Activated CD8-positive, alpha-beta memory T cell treated with anti-CD3 and anti-CD28 coated beads, Interleukin-2, amount 50 U/mL, for 24 hours (primary cell): ENCODE data around the gene ZCCHC24.
"Not testable (repeated sequence)": the region's sequence is repeated elsewhere in the genome, so short reads cannot be mapped to it uniquely, and the experiment has no call there.

Source experiments
- DNase-seq: peaks from one replicate; pipeline ENCODE4 v3.0.0-alpha.2; 2020; ENCODE audit errors: extremely low read depth

Gene ZCCHC24

GRCh38 chr10:79346388-79347225, 98.8 kb downstream of the ZCCHC24 start:
- no peak for DNase-seq

- DNase-seq, result no peak
These were observed 99.4 kb downstream of the ZCCHC24 start for GRCh38 chr10:79346012-79346340.

GRCh38 chr10:79345241-79346011, 100.0 kb downstream of the ZCCHC24 start:
- DNase-seq, result no peak

GRCh38 chr10:79344502-79345195, 100.8 kb downstream of the ZCCHC24 start:
- DNase-seq, result no peak

GRCh38 chr10:79342811-79343561, 102.4 kb downstream of the ZCCHC24 start:
- DNase-seq, result no peak

GRCh38 chr10:79342295-79342761, 103.1 kb downstream of the ZCCHC24 start:
- no peak for DNase-seq

- no peak for DNase-seq
These were observed 104.7 kb downstream of the ZCCHC24 start for GRCh38 chr10:79340646-79341244.

- no peak for DNase-seq
These were observed 106.2 kb downstream of the ZCCHC24 start for GRCh38 chr10:79339266-79339665.

GRCh38 chr10:79337783-79338469, 107.5 kb downstream of the ZCCHC24 start:
- not testable (repeated sequence) for DNase-seq

- DNase-seq, result no peak
These were observed 108.7 kb downstream of the ZCCHC24 start for GRCh38 chr10:79336739-79337138.

GRCh38 chr10:79336276-79336675, 109.1 kb downstream of the ZCCHC24 start:
- no peak for DNase-seq

GRCh38 chr10:79335470-79336235, 109.8 kb downstream of the ZCCHC24 start:
- DNase-seq, result no peak

- DNase-seq, result no peak
These were observed 110.3 kb downstream of the ZCCHC24 start for GRCh38 chr10:79335094-79335469.

GRCh38 chr10:79334573-79334972, 110.9 kb downstream of the ZCCHC24 start:
- no peak for DNase-seq

- no peak for DNase-seq
These were observed 111.9 kb downstream of the ZCCHC24 start for GRCh38 chr10:79333513-79333912.

- not testable (repeated sequence) for DNase-seq
These were observed 112.7 kb downstream of the ZCCHC24 start for GRCh38 chr10:79332610-79333315.
